ENCODE data around the gene MYRIP.

DNA sequence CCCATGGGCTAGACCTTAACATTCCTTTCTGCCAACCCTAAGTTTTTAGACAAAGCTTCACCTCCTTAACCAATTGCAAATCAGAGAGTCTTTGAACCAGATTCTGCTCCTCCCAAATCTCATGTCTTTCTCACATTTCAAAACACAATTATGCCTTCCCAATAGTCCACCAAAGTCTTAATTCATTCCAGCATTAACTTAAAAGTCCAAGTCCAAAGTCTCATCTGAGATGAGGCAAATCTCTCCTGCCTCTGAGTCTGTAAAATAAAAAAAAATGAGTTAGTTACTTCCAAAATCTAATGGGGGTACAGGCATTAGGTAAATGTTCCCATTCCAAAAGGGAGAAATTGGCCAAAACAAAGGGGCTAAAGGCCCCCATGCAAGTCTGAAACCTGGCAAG, 43.8 kb upstream of the MYRIP start:
- TF ChIP-seq, protein P1, sequence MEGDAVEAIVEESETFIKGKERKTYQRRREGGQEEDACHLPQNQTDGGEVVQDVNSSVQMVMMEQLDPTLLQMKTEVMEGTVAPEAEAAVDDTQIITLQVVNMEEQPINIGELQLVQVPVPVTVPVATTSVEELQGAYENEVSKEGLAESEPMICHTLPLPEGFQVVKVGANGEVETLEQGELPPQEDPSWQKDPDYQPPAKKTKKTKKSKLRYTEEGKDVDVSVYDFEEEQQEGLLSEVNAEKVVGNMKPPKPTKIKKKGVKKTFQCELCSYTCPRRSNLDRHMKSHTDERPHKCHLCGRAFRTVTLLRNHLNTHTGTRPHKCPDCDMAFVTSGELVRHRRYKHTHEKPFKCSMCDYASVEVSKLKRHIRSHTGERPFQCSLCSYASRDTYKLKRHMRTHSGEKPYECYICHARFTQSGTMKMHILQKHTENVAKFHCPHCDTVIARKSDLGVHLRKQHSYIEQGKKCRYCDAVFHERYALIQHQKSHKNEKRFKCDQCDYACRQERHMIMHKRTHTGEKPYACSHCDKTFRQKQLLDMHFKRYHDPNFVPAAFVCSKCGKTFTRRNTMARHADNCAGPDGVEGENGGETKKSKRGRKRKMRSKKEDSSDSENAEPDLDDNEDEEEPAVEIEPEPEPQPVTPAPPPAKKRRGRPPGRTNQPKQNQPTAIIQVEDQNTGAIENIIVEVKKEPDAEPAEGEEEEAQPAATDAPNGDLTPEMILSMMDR (IDR thresholded peaks at IDR 0.05) = no peak
- TF ChIP-seq POLR2A (IDR thresholded peaks at IDR 0.05) = no peak

Measured in thyroid gland (tissue), 4 donors.